NOMO-1 treated with dmso at 0.1 percent for 144 hours (cell line): ENCODE results near the gene EXOSC9.
"Not testable (repeated sequence)": the region's sequence is repeated elsewhere in the genome, so short reads cannot be mapped to it uniquely, and the experiment has no call there.

Experiments
- DNase-seq: peaks from one replicate; lab custom pipeline; 2025; ENCODE audit not compliant: unreplicated experiment; lab: John Stamatoyannopoulos, UW

The EXOSC9 gene, protein sequence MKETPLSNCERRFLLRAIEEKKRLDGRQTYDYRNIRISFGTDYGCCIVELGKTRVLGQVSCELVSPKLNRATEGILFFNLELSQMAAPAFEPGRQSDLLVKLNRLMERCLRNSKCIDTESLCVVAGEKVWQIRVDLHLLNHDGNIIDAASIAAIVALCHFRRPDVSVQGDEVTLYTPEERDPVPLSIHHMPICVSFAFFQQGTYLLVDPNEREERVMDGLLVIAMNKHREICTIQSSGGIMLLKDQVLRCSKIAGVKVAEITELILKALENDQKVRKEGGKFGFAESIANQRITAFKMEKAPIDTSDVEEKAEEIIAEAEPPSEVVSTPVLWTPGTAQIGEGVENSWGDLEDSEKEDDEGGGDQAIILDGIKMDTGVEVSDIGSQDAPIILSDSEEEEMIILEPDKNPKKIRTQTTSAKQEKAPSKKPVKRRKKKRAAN

DNA sequence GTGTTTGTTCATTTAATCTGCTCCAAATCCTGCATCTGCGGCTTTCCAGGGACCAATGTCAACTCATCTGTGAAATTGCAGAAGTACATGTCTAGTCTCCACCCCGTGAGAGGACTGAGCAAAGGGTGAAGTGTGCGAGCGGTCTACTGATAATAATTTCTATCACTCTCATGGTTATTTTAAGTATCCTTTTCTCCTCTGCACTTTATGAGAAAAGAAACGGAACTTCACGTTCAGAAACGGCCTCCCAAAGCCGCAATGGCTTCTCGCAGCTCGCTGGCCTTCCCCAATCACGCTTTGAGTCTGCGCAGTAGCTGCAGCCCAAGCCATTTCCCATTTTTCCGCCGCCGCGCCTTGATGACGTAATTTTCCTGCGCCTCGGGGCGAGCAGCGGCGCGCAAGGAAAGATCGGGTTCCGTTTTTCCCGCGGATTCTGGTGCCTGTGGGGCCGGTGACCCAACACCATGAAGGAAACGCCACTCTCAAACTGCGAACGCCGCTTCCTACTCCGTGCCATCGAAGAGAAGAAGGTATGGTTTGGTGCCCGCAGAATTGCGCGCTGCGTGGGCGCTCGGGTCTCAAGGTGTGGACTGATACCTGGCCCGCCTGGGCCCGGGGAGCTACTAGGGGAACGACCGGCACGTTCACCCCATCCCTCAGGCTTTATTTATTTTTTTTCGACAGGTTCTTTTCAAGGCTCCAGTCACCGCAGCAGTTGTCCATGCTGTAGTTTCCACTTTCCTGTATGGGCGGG is at the start of gene EXOSC9:
Gene EXOSC9, plus strand, starts transcription at position 363 of the 754 bp plus-strand sequence. Its CDS starts 102 bp downstream, at position 465.
- peak; percentile 79 for DNase-seq

DNA sequence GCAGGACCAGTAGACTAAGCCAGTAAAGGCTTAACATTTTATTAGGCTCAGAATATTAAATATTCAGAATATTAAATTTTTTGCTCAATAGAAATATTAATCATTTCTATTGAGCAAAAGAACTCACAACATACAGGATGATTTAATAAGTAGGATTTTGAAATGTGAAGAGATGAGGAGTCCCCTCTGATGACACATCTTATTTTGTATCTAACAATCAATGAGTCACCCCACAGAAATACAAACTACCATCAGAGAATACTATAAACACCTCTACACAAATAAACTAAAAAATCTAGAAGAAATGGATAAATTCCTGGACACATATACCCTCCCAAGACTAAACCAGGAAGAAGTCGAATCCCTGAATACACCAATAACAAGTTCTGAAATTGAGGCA is 49.0 kb upstream of the EXOSC9 start:
- DNase-seq, result not testable (repeated sequence)

DNA sequence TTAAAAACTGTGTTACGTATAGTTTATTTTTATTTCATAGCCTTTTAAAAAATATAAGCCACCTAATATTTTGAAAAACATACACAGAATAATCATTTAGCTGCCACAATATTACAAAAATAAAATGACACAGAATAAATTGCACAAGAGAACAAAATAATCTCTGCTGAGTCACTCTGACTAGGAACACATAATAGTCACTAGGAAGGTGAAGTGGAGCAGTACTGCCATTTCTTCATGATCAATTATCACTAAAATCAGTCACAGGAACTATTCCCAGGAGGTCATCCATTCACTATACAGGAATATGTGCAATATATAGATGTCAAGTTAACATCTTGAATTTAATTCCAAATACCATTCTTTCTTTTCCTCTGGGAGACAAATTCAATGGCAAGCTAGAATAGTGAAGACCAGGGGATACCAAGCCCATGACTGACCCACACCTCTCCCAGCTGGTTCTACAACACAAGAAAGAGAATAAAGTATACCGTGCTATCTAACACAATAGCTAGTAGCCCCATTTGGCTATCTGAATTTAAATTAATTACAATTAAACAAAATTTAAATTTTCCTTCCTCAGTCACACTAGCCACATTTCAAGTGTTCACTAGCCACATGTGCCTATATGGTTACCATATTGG is 42.1 kb upstream of the EXOSC9 start:
- no peak for DNase-seq

DNA sequence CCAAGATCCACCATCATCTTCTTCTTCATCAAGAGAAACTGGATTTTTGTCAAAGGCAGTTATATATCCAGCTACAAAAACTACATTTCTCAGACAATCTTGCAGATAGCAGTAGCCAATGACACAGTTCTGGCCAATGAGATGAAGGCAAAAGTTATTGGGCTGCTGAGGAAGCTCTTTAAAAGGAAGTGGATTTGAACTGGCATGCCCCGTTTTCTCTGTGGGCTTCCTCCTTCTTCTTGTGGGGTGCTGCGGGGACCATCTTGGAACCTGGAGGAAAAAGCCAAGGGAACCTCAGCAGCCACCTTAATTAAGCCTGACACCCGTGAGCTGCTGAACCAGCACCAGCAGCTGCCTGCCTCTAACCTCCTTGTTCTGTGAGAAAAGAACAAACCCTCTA is 40.9 kb upstream of the EXOSC9 start:
- no peak for DNase-seq

DNA sequence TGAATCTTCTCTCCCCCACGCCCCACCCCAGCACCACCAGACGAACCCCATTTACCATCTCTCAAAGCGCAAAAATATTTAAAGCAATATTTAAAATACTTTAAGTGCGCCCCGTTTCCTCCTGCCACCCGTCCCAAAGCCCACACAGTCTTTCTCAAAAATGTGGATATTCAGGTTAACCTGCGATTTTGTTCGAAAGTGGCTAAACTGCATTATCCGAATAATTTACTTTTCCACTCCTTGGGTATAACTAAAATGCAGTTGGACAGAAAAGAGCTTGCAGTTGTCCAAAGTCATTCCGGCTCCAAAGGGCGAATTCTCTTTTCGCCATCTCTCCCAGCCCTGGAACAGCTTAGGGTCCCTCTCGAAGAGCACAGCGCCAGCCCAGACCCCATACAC is 36.8 kb upstream of the EXOSC9 start:
- DNase-seq, result no peak

DNA sequence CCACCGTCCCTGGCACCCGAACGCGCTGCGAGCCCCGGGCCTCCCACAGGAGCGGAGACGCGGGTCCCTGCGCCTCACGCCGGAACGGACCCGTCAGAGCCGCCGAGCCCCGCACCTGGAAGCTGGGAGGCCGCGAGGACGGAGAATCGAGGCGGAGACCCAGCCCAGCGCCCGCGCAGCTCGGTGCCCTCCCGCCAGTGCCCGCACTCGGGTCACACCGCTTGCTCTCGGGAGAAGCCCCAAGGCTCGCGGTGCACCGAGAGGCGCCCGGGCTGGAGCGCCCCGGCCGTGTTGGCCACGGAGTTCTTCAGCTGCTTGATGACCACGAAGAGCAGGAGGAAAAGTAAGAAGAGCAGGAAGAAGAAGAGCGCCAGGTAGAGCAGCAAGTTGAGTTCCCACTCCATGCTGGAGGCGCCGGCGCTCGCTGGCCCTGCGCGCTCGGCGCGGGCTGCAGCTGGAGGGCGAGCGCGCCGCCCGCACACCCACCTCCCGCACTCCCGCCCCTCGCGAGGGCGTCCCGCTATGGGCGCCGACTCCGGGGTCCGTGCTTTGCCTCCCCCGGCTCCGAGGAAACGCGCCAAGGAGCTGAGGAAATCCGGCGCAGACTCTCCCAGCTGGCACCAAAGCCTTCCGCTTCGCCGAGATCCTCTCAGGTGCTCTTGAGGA is 36.3 kb upstream of the EXOSC9 start, which contains the start of gene SMIM43:
Gene SMIM43, minus strand, starts transcription at position 463 of the 666 bp plus-strand sequence. Its CDS starts 59 bp downstream, at position 404.
- DNase-seq, result no peak

DNA sequence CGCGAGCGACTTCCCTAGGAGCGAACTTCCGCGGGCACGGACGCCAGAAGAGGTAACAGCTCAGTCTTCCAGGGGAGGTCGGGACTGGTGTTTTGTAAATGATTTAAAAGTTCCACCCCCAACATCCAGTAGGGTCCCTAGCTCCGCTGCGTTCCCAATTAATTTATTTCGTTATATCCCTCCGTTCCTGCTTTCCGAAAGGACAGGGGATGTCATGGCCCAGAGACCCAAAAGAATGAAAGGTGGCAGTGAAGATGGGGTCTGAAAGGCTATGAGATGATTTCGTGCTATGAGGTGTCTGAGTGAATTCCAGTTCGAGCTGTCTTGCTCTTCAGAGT is 35.8 kb upstream of the EXOSC9 start:
- DNase-seq, result no peak

DNA sequence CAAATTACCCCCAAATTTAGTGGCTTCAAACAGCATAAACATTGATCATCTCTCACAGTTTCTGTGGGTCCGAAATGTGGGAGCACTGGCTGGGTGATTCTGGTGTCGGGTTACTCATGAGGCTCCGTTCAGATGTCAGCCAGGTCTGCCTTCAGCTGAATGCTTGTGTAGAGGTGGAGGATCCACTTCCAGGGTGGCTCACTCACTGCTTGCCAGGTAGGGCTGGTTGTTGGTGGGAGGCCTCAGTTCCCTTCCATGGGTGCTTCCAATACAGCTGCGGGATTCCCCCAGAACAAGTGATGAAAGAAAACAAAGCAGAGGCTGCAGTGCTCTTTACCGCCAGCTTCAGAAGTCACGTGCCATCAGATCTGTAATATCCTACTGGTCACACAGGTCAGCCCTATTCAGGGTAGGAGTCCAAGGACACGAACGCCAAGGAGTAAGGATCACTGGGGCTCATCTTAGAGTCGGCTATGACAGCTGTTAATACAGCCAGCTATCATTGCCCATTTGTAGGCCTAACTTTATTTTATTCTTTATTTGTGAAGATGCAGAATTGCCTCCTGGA is 35.1 kb upstream of the EXOSC9 start:
- DNase-seq, result no peak

DNA sequence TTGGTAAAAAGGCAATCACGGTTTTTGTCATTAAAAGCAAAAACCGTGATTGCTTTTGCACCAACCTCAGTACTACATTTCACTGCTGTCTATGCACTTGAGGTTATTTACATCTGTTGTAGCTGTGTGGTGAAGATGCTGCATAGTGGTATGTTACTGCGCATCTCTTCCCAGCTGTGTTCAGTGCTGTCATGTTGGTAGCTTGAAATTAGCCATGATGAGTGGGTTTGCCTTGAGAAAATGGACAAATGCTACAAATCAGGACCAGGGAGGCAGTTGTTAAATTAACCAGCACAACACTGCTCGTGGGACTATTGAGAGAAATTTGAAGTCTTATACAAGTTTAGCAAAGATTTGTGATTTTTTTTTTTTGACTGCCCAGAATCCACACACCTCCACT is 34.0 kb upstream of the EXOSC9 start:
- no peak for DNase-seq

DNA sequence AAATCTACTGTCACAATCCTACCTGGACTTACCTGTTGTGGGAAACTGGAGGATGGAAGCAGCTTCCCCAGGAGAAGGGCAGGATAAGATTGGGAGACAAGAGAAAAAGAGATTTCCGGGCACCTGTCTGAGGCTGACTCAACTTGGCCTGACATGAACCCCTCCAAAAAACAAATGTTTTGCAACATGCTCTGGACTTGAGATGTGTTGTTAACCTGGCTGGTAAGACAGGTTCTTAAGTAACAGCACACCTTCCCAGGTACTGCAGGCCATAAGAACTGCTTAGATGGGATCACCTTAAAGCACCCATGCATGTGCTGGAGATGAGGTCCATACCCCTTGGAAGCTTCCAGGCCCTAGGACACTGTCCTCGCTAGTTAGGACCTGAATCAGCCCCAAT is 31.8 kb upstream of the EXOSC9 start:
- no peak for DNase-seq

DNA sequence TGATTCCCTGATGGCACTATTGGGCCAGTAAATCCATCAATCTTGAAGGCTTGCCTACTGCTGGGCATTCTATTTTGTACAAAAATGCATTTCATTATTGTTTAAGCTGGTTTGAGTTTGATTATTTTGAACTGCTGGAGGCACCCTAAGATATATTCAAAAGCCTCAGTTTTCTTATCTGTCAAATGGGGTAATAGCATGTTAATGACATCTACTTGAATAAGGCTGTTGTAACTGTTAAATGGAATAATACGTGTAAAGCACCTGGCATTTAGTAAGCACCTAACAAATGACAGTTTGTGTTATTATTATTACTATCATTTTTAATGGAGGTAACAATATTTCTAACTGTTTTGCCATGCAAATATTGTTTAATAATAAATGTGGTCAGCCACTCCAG is 29.3 kb upstream of the EXOSC9 start:
- no peak for DNase-seq

DNA sequence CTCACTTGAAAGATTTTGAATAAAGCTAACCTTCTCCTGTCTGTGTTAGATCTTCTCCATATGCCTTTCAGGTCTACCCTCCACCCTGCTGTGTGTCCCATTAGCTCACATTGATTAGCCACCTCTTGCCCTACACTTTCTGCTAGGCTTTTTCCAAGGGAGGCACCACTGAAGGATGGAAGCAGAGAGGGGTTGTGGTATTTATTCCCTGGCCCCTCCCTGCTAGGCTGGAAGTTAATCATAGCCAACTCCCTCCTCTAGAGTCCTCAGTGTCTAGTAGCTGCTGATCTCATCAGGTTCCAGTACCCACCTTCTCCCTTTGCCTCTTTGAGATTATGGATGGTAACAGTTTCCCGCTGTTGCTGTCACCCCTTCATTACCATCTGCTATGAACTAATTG is 27.2 kb upstream of the EXOSC9 start:
- DNase-seq, result no peak

DNA sequence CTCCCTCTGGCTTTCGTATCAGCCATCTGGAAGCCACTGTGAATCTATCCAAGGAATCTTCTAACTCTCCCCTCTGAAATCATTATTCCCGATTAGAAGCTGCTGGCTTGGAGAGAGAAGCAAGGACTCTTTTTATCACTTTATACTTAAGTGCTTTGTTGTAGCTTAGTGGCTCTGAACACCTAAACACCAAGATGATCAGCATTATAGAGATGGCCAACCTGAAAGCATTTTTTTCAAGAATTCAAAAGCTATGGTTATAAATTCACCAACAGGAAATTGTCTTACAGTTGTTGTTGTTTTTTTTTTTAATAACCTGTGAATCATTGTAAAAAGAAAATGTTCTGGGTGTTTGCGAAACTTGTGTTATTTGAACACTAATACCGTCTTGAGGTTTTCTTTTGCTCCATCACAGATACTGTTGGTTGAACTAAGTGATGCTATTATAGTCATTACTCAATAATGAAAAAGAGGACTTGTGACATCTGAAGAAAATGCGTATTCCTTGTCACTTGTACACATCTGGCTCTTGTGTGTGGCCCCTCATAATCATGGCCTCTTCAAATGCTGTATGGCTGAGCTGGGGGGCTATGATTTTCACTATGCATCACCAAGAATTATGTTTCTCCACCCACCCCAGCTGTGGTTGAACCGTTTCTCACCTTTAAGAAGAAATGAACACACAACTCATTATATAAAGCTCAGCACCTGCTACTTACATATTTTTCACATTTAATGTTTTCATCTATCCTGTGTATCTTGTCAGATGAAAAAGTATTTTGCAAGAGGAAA is 24.3 kb upstream of the EXOSC9 start:
- no peak for DNase-seq

DNA sequence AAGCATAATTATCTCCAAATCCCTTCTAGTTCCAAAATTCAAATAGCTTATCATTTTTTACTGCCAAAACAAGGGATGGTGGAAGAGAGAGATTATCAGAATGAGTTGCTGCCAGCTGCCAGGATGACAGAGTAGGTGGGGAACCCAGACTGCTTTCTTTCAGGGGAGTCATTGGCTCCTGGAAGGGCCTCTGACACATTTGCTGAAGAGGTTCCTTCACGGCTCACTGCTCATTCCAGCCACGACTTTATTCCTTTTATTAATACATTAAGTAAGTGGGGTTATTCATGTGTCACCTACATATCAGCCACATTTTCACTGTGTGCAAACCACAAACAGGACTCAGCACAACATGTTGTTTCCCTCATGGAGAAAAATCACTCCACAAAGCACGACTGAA is 23.5 kb upstream of the EXOSC9 start:
- DNase-seq, result no peak

DNA sequence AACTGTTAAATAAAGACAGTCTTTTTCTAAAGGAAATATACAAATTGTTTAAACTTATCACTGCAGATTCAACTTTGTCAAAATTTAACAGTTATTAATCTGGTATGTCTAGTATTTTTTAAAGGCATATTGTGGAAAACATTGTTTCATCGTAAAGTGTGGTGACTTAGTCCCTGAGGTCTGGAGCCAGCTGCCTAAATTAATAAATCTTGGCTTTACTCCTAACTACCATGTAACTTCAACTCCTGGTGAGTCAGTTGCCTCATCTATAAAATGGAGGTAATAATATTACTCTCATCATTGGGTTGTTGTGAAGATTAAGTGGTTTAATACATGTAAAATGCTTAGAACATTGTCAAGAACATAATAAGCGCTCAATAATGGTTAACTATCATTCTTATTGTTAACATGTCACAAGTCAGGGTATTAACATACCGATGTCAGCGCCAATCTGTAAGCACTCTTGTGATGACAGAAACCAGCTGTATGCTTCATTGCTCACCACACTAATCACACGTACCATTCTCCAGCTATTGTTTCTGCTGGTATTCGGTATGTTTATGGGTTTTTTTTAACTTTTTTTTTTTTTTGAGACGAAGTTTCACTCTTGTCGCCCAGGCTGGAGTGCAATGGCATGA is 22.0 kb upstream of the EXOSC9 start:
- DNase-seq, result no peak

DNA sequence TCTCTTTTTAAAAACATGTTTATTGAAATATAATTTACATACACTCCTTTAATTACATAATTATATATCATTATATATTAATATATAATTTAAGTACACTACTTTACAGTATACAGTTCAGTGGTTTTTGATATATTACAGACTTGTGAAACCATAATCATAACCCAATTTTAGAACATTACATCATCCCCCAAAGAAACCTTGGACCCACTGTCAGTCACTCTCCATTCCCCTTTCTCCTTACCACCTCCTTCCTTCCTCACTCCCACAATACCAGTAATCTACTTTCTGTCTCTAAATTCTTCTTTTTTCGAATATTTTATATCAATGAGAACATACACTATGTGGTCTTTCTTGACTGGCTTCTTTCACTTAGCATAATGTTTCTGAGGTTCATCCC is 17.9 kb upstream of the EXOSC9 start:
- DNase-seq, result no peak

DNA sequence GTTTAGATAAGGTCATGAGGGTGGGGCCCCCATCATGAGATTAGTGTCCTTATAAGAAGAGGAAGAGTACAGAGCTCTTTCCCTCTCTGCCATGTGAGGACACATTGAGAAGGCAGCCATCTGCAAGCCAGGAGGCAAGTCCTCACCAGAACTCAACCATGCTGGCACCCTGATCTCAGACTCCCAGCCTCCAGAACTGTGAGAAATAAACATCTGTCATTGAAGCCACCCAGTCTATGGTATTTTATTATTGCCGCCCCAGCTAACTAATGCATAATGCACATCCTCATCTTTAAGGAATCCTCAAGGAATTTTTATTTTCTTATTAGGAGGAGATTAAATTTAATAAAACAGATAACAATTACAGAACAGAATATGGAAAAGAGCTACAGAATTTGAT is 16.7 kb upstream of the EXOSC9 start:
- DNase-seq, result no peak

DNA sequence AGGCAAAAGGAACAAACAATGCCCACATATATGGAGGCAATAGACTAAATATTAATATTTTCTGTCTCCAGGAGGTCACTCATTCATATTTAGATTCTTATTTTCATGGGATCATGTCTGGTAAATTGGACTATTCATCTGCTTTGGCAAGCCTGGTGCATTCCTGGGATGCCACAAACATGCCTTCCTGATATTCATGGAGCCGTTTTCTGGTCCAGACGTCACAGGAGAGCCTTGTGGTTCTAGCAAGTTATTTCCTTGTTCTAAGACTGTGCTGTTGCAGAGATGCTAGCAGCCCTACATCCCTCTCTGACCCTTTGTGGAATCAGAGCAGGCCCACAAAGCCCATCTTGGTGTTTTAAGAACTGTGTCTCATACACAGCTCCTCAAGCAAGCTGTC is 16.1 kb upstream of the EXOSC9 start:
- no peak for DNase-seq

DNA sequence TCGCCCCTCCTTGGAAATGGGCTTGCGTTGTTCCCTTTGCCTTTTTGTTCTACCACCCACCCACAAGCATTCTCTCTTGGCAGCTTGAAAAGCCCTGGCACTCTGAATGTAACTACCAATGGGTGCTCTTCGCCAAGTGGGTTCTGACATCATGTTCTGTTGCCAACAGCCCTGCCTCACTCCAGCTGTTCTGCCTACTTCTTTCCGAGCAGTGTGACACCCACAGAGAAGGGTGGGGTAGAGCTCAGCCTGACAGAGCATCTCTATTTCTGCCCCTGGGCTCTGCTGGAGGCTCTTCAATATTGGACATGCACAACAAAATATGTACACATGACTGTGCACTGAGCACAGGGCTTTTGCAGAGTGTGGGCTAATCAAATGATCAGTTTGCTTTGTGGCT is 15.6 kb upstream of the EXOSC9 start:
- no peak for DNase-seq

DNA sequence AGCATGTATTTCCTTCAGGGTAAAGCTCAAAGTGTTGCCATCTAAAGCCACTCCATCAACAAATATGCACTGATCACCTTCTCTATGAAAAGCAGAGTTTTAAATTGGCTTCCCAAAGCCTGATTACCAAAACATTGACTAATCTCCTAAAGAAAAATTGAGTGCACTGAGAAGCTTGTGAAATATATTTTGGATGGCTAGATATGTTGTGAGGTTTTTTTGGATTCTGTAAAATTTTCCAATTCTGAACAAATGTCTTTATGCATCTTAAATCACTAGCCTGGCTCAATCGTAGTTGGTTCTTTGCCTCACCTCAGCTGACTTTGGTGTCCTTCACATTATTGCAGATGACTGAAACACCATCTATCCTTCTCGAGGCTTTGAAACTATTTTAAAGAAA is 14.9 kb upstream of the EXOSC9 start:
- DNase-seq, result no peak
